ENCODE measurements around the gene P4HA3.
A peak's percentile ranks its signal among the peaks of the same experiment; 100 is the strongest.

Gene P4HA3

GRCh38 chr11:74262725-74263124 lies 48.7 kb downstream of the P4HA3 start:
- DNase-seq (ENCODE audit: low read depth), result no peak

DNA sequence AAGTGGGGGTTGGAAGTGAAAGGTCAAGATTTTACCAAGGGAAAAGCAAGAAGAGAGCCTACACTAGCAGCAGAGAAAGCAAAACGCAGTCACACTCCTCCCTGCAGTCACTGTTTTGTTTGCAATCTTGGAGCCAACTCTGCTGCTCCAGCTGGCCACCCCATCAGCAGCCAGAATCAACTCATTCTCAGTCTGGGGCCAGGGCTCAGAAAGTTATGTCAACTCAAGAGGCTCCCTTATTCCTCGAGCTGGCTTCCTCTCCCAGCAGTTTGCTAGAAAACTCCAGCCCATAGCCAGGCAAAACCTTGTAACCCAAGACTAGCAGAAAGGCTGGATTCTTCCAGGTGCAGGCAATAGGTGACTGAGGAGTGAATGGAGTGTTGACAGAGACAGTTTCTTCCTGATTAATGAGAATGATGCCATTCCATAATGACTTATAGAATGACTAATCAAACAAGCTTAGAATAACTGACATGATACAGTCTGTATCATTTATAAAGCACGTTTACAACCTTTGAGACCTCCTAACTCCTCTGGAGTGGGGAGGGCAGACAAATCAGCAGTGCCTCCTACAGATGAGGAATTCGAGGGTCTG lies 53.4 kb downstream of the P4HA3 start:
- DNase-seq (ENCODE audit: low read depth), result no peak

GRCh38 chr11:74256378-74257133 lies 54.9 kb downstream of the P4HA3 start:
- no peak for DNase-seq (ENCODE audit: low read depth)

DNA sequence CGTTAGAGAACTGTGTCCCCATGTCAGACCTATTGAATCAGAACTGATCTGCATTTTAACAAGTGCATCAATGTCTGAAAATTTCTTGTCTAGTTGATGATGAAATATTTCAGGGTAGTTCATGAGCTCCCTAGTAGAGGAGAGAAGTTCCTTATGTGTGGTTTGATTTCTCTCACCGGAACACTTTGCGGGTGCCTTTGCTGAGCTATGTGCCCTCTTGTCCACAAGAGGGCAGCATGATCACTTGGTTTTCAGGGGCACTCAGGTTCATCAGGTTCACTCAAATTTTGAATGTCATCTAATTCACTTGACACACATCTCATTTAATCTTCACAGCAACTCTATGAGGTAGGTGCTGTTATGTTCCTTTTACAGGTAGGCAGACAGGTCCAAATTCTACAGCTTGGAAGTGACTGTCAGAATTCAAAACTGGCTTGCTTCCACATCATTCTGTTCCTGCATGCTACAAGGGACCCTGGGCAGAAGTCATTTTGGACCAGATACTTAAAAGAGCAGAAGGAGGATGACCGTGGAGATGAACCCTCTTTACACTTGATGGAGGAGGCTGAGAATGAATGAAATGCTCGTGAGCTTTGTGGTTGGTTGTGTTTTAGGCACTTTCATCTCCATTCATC lies 55.6 kb downstream of the P4HA3 start:
- peak; percentile 28 for DNase-seq (ENCODE audit: low read depth)

GRCh38 chr11:74253361-74253760 lies 58.1 kb downstream of the P4HA3 start:
- DNase-seq (ENCODE audit: low read depth), result no peak

GRCh38 chr11:74249496-74249895 lies 61.9 kb downstream of the P4HA3 start:
- no peak for DNase-seq (ENCODE audit: low read depth)

- DNase-seq (ENCODE audit: low read depth), result no peak
These were observed 63.0 kb downstream of the P4HA3 start for GRCh38 chr11:74248469-74248868.

DNA sequence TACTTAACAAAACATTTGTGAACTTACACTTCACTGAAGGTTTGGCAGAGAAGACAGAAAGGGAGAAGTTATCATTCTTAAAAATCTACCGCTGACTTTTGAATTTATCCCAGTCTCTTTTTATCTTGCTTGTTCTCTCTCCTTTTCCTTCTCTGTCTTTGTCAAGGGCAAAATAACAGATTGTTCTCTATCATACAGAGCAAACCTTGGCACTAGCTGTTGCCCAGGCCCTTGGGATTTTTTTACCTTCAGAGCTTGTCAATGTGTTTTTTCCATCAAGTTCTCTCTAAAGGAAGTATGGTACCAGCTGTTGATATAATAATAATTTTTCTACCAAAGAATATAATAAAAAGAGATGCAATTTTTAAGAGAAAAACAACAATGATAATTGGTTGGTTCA lies 73.2 kb downstream of the P4HA3 start:
- no peak for DNase-seq (ENCODE audit: low read depth)

- no peak for DNase-seq (ENCODE audit: low read depth)
These were observed 73.9 kb downstream of the P4HA3 start for GRCh38 chr11:74237541-74237940.

DNA sequence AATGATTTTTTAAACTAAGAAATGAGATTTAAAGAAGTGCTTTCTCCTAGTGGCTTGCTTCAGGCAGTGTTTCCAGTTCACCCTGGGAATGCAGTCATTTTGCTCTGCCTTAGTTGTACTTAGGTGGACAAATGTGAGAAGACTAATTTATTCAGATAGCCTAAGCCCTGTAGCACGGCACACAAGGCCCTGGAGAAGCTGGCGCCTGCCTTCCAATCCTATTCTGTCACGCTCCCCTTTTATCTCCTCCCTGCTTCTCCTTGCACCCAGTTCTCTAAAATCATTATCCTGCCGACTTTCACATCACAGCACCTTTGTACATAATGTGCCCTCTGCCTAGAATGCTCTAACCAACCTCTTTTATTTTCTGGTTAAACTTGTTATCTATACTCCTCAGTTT lies 76.3 kb downstream of the P4HA3 start:
- DNase-seq (ENCODE audit: low read depth), result no peak

DNA sequence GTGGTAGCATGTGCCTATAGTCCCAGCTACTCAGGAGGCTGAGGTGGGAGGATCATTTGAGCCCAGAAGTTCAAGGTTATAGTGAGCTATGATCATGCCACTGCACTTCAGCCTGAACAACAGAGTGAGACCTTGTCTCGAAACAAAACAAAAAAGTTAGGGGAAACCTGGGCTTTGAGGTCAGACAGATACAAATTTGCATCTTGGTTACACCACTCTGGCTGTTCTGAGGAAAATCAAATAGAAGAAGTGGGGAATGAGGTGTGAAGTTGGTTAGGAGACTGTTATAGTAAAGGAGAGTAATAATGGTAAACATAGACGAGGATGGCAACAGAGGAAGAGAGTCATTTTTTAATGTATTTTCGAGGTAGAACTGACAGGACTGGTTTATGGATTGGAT lies 77.8 kb downstream of the P4HA3 start:
- DNase-seq (ENCODE audit: low read depth), result no peak

GRCh38 chr11:74232311-74232950 lies 79.0 kb downstream of the P4HA3 start:
- DNase-seq (ENCODE audit: low read depth), result no peak

DNA sequence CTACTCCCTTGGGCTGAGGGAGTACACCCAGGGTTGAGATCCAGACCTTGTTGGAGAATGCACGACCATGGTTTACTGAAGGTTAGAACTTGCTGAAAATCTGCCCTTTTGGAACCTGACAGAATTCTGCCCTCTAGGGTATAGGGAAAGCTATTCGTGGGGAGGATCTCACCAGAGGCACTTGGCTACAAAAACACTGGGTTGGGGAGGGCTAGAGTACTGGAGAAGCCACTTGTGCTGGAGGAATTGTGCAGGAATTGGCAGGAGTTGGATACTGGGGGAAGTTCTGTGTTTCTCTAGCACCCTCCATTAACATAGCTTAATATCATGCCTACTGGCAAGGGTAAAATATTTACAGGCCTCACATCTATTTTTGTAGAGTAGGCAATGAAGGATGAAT lies 84.5 kb downstream of the P4HA3 start:
- no peak for DNase-seq (ENCODE audit: low read depth)

GRCh38 chr11:74225565-74225964 lies 85.9 kb downstream of the P4HA3 start:
- no peak for DNase-seq (ENCODE audit: low read depth)

GRCh38 chr11:74221816-74222215 lies 89.6 kb downstream of the P4HA3 start:
- no peak for DNase-seq (ENCODE audit: low read depth)

DNA sequence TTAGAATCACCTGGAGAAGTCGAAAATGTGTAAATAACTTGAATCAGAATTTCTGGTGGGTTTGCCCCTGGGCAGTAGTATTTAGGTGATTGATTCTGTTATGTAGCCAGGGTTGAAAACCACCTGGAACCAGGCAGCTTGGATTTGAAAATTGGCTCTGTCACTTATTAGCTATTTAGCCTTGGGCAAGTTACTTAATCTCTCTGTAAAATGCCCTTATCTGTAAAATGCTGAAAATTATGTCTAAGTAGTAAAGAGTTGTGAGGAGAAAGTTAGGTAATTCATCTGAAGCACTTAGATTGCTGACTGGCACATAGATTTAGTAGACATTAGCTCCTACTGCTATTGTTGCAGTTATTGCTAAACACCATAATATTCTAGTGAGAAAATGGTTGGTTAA lies 91.1 kb downstream of the P4HA3 start:
- no peak for DNase-seq (ENCODE audit: low read depth)
